Measurements from ENCODE around the gene ADAMTS17. TPM values are rescaled to one million over a fixed set of nuclear protein-coding genes. Genes with fewer than 3 reads are reported as not detected.

Gene ADAMTS17
- total and polyA plus RNA-seq, 4 experiments from 2014 or later = 2.1 to 6.2 (median 4.8) TPM

GRCh38 chr15:100308608-100309007 is 33.2 kb downstream of the ADAMTS17 start:
- ChIA-PET CTCF (ENCODE audit: partially characterized antibody) (no interaction called here), POLR2A (ENCODE audit: partially characterized antibody) (no interaction called here)
- Mint-ChIP-seq H3K27ac (no peak overlapping the region), H3K36me3 (peaks cover 15 to 36% of the 10 kb centered on the region in 2 donors), H3K4me1 (no peaks in the 10 kb centered on the region), H3K27me3 (no peaks in the 10 kb centered on the region), H3K9me3 (peaks cover 0 to 3% (median 0%) of the 10 kb centered on the region in 8 donors), H3K4me3 (no peak overlapping the region)
- DNase-seq = no peak
- intact Hi-C loops (cut with micrococcal nuclease) = no loop called here
- no peak overlapping the region for H3K4me3 ChIP-seq (ENCODE audit: low read length in 2 of 2)
- no peaks in the 10 kb centered on the region for H3K27me3 ChIP-seq (ENCODE audit: insufficient read depth, low read length)
- H3K9me3 ChIP-seq (ENCODE audit: control insufficient read depth in 1 of 2, low read length in 2 of 2) = no peaks in the 10 kb centered on the region
- H3K36me3 ChIP-seq (ENCODE audit: insufficient read depth, low read length) = no peaks in the 10 kb centered on the region
- no peaks in the 10 kb centered on the region for H3K4me1 ChIP-seq (ENCODE audit: insufficient read depth, low read length)
- no peak overlapping the region for H3K27ac ChIP-seq (ENCODE audit: low read depth, low read length)

GRCh38 chr15:100308213-100308600 is 33.6 kb downstream of the ADAMTS17 start:
- H3K27me3 Mint-ChIP-seq = no peaks in the 10 kb centered on the region
- Histone ChIP-seq H3K9me3 (ENCODE audit: control insufficient read depth in 1 of 2, low read length in 2 of 2) (no peaks in the 10 kb centered on the region), H3K4me1 (ENCODE audit: insufficient read depth, low read length) (no peaks in the 10 kb centered on the region), H3K27ac (ENCODE audit: low read depth, low read length) (no peak overlapping the region), H3K36me3 (ENCODE audit: insufficient read depth, low read length) (no peaks in the 10 kb centered on the region), H3K27me3 (ENCODE audit: insufficient read depth, low read length) (no peaks in the 10 kb centered on the region), H3K4me3 (ENCODE audit: low read length in 2 of 2) (no peak overlapping the region)
- DNase-seq = no peak
- H3K36me3 Mint-ChIP-seq = peaks cover 15 to 34% of the 10 kb centered on the region in 2 donors
- intact Hi-C loops (cut with micrococcal nuclease) = no loop called here
- H3K9me3 Mint-ChIP-seq = peaks cover 0 to 3% (median 0%) of the 10 kb centered on the region in 8 donors
- H3K4me3 Mint-ChIP-seq = no peak overlapping the region
- CTCF ChIA-PET (ENCODE audit: partially characterized antibody) = interaction anchor here (1.0 kb wide), 1 partner anchor 48 kb away, joined by 3 read pairs; no protein-coding TSS in a partner anchor
- H3K27ac Mint-ChIP-seq = no peak overlapping the region
- POLR2A ChIA-PET (ENCODE audit: partially characterized antibody) = no interaction called here
- H3K4me1 Mint-ChIP-seq = no peaks in the 10 kb centered on the region

GRCh38 chr15:100307241-100308212 is 34.2 kb downstream of the ADAMTS17 start:
- H3K36me3 Mint-ChIP-seq = peaks cover 12 to 36% of the 10 kb centered on the region in 2 donors
- H3K27ac Mint-ChIP-seq = peak overlapping the region in 1 of 7 donors; percentile 53
- no peak overlapping the region for H3K4me3 Mint-ChIP-seq
- Histone ChIP-seq H3K27ac (ENCODE audit: low read depth, low read length) (no peak overlapping the region), H3K4me1 (ENCODE audit: insufficient read depth, low read length) (no peaks in the 10 kb centered on the region), H3K4me3 (ENCODE audit: low read length in 2 of 2) (no peak overlapping the region), H3K27me3 (ENCODE audit: insufficient read depth, low read length) (no peaks in the 10 kb centered on the region), H3K36me3 (ENCODE audit: insufficient read depth, low read length) (no peaks in the 10 kb centered on the region), H3K9me3 (ENCODE audit: control insufficient read depth in 1 of 2, low read length in 2 of 2) (no peaks in the 10 kb centered on the region)
- no peaks in the 10 kb centered on the region for H3K4me1 Mint-ChIP-seq
- intact Hi-C loops (cut with micrococcal nuclease) = no loop called here
- no peaks in the 10 kb centered on the region for H3K27me3 Mint-ChIP-seq
- ChIA-PET POLR2A (ENCODE audit: partially characterized antibody) (no interaction called here), CTCF (ENCODE audit: partially characterized antibody) (interaction anchor here (1.0 kb wide), 1 partner anchor 49 kb away, joined by 3 read pairs; no protein-coding TSS in a partner anchor)
- no peak for DNase-seq
- peaks cover 0 to 3% (median 0%) of the 10 kb centered on the region in 8 donors for H3K9me3 Mint-ChIP-seq

- POLR2A ChIA-PET (ENCODE audit: partially characterized antibody) = no interaction called here
- Mint-ChIP-seq H3K27ac (no peak overlapping the region), H3K4me1 (no peaks in the 10 kb centered on the region)
Observed at GRCh38 chr15:100306098-100306497, 35.7 kb downstream of the ADAMTS17 start.

GRCh38 chr15:100301910-100302431 is 39.8 kb downstream of the ADAMTS17 start:
- DNase-seq = no peak
- Mint-ChIP-seq H3K27me3 (no peaks in the 10 kb centered on the region), H3K36me3 (peaks cover 36 to 60% of the 10 kb centered on the region in 2 donors), H3K4me3 (no peak overlapping the region), H3K4me1 (peaks cover 0 to 1% (median 0%) of the 10 kb centered on the region in 4 donors), H3K9me3 (peaks cover 6 to 28% (median 16%) of the 10 kb centered on the region in 8 donors), H3K27ac (no peak overlapping the region)
- Histone ChIP-seq H3K4me3 (ENCODE audit: low read length in 2 of 2) (no peak overlapping the region), H3K27me3 (ENCODE audit: insufficient read depth, low read length) (no peaks in the 10 kb centered on the region), H3K27ac (ENCODE audit: low read depth, low read length) (no peak overlapping the region), H3K36me3 (ENCODE audit: insufficient read depth, low read length) (no peaks in the 10 kb centered on the region), H3K9me3 (ENCODE audit: control insufficient read depth in 1 of 2, low read length in 2 of 2) (peaks cover 0 to 3% of the 10 kb centered on the region in 2 donors), H3K4me1 (ENCODE audit: insufficient read depth, low read length) (no peaks in the 10 kb centered on the region)
- intact Hi-C loops (cut with micrococcal nuclease) = no loop called here
- POLR2A ChIA-PET (ENCODE audit: partially characterized antibody) = no interaction called here
- CTCF ChIA-PET (ENCODE audit: partially characterized antibody) = no interaction called here

More at GRCh38 chr15:100306098-100306497, 35.7 kb downstream of the ADAMTS17 start:
- Histone ChIP-seq H3K27ac (ENCODE audit: low read depth, low read length) (no peak overlapping the region), H3K36me3 (ENCODE audit: insufficient read depth, low read length) (no peaks in the 10 kb centered on the region), H3K27me3 (ENCODE audit: insufficient read depth, low read length) (no peaks in the 10 kb centered on the region), H3K4me1 (ENCODE audit: insufficient read depth, low read length) (no peaks in the 10 kb centered on the region), H3K9me3 (ENCODE audit: control insufficient read depth in 1 of 2, low read length in 2 of 2) (no peaks in the 10 kb centered on the region), H3K4me3 (ENCODE audit: low read length in 2 of 2) (no peak overlapping the region)
- Mint-ChIP-seq H3K9me3 (peaks cover 0 to 9% (median 6%) of the 10 kb centered on the region in 8 donors), H3K4me3 (no peak overlapping the region), H3K27me3 (no peaks in the 10 kb centered on the region), H3K36me3 (peaks cover 18 to 30% of the 10 kb centered on the region in 2 donors)
- no peak for DNase-seq
- CTCF ChIA-PET (ENCODE audit: partially characterized antibody) = interaction anchor here (1.6 kb wide), 1 partner anchor 44 kb away, joined by 5 read pairs; no protein-coding TSS in a partner anchor
- intact Hi-C loops (cut with micrococcal nuclease) = no loop called here

- intact Hi-C loops (cut with micrococcal nuclease) = no loop called here
- ChIA-PET CTCF (ENCODE audit: partially characterized antibody) (interaction anchor here (2.1 kb wide), 1 partner anchor 52 kb away, joined by 6 read pairs; no protein-coding TSS in a partner anchor), POLR2A (ENCODE audit: partially characterized antibody) (no interaction called here)
- Histone ChIP-seq H3K27ac (ENCODE audit: low read depth, low read length) (no peak overlapping the region), H3K9me3 (ENCODE audit: control insufficient read depth in 1 of 2, low read length in 2 of 2) (peaks cover 0 to 3% of the 10 kb centered on the region in 2 donors), H3K4me3 (ENCODE audit: low read length in 2 of 2) (no peak overlapping the region), H3K4me1 (ENCODE audit: insufficient read depth, low read length) (no peaks in the 10 kb centered on the region), H3K27me3 (ENCODE audit: insufficient read depth, low read length) (no peaks in the 10 kb centered on the region), H3K36me3 (ENCODE audit: insufficient read depth, low read length) (no peaks in the 10 kb centered on the region)
- Mint-ChIP-seq H3K4me1 (peaks cover 0 to 1% (median 0%) of the 10 kb centered on the region in 4 donors), H3K36me3 (peaks cover 31 to 55% of the 10 kb centered on the region in 2 donors), H3K27me3 (no peaks in the 10 kb centered on the region), H3K4me3 (no peak overlapping the region), H3K9me3 (peaks cover 6 to 31% (median 15%) of the 10 kb centered on the region in 8 donors), H3K27ac (no peak overlapping the region)
- no peak for DNase-seq
Observed at GRCh38 chr15:100298257-100298656, 43.5 kb downstream of the ADAMTS17 start.

GRCh38 chr15:100297812-100298211 is 44.0 kb downstream of the ADAMTS17 start:
- POLR2A ChIA-PET (ENCODE audit: partially characterized antibody) = no interaction called here
- no peaks in the 10 kb centered on the region for H3K27me3 Mint-ChIP-seq
- H3K27ac ChIP-seq (ENCODE audit: low read depth, low read length) = no peak overlapping the region
- H3K9me3 Mint-ChIP-seq = peaks cover 6 to 31% (median 15%) of the 10 kb centered on the region in 8 donors
- no peak for DNase-seq
- no peak overlapping the region for H3K4me3 ChIP-seq (ENCODE audit: low read length in 2 of 2)
- peaks cover 0 to 1% (median 0%) of the 10 kb centered on the region in 4 donors for H3K4me1 Mint-ChIP-seq
- H3K27me3 ChIP-seq (ENCODE audit: insufficient read depth, low read length) = no peaks in the 10 kb centered on the region
- H3K27ac Mint-ChIP-seq = peak overlapping the region in 1 of 7 donors; percentile 8
- intact Hi-C loops (cut with micrococcal nuclease) = no loop called here
- H3K4me3 Mint-ChIP-seq = no peak overlapping the region
- H3K36me3 ChIP-seq (ENCODE audit: insufficient read depth, low read length) = no peaks in the 10 kb centered on the region
- no peaks in the 10 kb centered on the region for H3K4me1 ChIP-seq (ENCODE audit: insufficient read depth, low read length)
- peaks cover 0 to 3% of the 10 kb centered on the region in 2 donors for H3K9me3 ChIP-seq (ENCODE audit: control insufficient read depth in 1 of 2, low read length in 2 of 2)
- H3K36me3 Mint-ChIP-seq = peaks cover 31 to 55% of the 10 kb centered on the region in 2 donors
- CTCF ChIA-PET (ENCODE audit: partially characterized antibody) = interaction anchor here (2.1 kb wide), 1 partner anchor 52 kb away, joined by 6 read pairs; no protein-coding TSS in a partner anchor

Measured in CD4-positive, alpha-beta memory T cell (primary cell).